ENCODE results near the gene FSD1.
"Not testable (repeated sequence)": the region's sequence is repeated elsewhere in the genome, so short reads cannot be mapped to it uniquely, and the experiment has no call there.

FSD1 gene

GRCh38 chr19:4286141-4286540, 18.3 kb upstream of the FSD1 start:
- DNase-seq = not testable (repeated sequence)

GRCh38 chr19:4288091-4288777, 16.2 kb upstream of the FSD1 start:
- no peak for DNase-seq

GRCh38 chr19:4291184-4291732, 13.1 kb upstream of the FSD1 start:
- DNase-seq = no peak

- DNase-seq = no peak
These were observed 11.9 kb upstream of the FSD1 start for GRCh38 chr19:4292515-4292914.

- DNase-seq = no peak
These were observed 10.0 kb upstream of the FSD1 start for GRCh38 chr19:4294389-4294788.

DNA sequence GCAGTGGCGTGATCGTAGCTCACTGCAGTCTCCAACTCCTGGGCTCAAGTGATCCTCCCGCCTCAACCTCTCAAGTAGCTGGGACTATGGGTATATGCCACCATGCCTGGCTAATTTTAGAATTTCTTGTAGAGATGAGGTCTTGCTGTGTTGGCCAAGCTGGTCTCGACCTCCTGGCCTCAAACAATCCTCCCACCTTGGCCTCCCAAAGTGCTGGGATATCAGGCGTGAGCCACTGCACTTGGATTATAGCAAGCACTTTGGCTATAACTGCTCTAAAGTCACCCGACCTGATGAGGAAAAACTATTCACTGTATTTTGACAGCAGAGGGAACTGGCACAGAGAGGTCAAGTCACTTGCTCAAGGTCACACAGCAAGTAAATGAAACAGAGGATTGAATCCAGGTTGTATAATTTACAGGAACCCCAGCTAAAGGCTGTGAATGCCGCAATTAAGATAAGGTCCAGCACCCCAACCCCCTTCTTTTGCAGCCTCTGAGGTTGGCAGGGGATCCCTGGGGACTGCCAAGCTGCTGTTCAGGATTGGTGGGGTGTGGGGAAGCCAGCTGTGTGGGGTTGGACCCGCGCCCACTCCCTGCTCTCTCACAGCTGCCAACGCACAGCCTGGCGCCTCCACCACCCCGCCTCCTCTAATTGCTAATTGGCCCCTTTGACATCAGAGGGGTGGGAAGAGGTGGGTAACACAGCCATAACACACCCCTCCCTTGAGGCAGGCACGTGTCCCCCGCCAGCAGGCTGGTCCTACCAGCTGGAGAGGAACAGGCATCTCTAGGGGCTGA, 8.2 kb upstream of the FSD1 start:
- DNase-seq = no peak

- DNase-seq = peak; percentile 30
These were observed 6.2 kb upstream of the FSD1 start for GRCh38 chr19:4297901-4298809.

- DNase-seq = peak; percentile 22
These were observed 5.4 kb upstream of the FSD1 start for GRCh38 chr19:4298810-4299550.

GRCh38 chr19:4300589-4300988, 3.8 kb upstream of the FSD1 start:
- no peak for DNase-seq

DNA sequence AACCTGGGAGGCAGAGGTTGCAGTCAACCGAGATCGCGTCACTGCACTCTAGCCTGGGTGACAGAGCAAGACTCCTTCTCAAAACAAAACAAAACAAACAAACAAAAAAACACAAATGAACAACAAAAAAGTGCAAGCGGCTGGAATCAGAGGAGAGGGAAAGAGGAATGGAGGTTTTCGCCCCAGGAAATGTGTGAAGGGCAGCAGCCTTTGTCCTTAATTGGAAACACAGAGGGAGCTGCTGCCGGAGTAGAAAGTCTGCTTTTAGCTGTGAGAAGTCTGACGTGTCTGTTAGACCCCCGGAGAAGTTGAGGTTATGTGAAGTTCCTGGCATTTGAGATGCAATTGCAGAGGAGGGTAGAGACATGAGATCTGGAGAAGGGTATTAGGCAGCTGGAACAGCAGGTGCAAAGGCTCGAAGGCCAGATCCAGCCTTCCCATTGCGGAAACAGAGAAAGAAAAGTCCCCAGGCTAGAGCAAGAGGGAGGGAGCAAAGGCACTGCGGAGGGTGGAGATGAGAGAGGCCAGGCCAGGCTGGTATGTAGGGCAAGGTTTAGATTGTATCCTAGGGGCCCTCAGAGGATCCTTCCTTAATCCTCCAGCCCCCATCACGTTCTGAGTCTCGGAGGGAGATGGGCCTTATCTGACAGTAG, 2.7 kb upstream of the FSD1 start:
- DNase-seq = no peak

DNA sequence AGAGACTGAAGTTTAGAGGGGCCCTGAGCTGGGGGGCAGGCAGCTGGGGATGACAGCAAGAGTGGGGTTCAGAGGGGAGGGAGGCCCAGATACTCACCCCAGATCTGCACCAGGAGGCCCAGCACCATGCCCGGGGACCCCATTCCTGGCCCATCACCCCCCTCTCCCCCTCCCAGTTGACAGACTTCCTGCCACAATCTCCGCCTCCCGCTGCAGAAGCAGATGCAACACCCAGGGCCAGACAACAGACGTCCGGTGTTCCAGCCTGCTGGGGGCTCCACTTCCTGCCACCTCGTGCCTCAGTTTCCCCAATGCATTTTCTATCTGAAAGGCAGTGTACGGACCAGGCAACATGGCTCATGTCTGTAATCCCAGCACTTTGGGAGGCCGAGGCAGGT, 2.2 kb upstream of the FSD1 start, which contains the start of gene TMIGD2:
Gene TMIGD2, minus strand, starts transcription at position 147 of the 398 bp plus-strand sequence. Its CDS starts 4 bp downstream, at position 143.
- no peak for DNase-seq

- DNase-seq = no peak
These were observed 420 bp upstream of the FSD1 start for GRCh38 chr19:4303819-4304537.

- DNase-seq = no peak
These were observed 837 bp downstream of the FSD1 start for GRCh38 chr19:4305257-4305612.

GRCh38 chr19:4305659-4306058, 1.3 kb downstream of the FSD1 start:
- DNase-seq = no peak

- no peak for DNase-seq
These were observed 6.1 kb downstream of the FSD1 start for GRCh38 chr19:4310247-4311121.

DNA sequence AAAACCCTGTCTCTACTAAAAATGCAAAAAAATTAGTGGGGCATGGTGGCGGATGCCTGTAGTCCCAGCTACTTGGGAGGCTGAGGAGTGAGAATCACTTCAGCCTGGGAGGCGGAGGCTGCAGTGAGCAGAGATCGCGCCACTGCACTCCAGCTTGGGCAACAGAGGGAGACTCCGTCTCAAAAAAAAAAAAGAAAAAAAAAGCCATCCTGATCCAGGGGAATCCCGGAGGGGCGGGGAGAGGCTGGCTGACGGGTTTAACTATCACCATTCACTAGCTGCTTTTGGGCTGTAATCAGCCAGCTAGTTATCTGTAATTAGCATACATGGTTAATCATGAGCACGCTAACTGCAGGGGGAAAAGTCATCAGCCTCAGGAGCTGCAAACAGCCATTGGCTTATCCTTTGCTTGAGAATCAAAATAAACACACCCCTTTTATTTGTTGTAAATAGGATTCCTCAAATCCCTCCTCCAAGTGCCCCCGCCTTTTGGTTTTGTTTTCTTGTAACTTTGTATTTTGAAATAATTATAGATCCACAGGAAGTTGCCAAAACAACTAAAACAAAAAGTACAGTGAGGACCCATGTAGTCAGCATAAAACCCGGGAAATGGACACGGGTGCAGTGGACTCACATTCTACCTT, 9.6 kb downstream of the FSD1 start:
- DNase-seq = no peak

- no peak for DNase-seq
These were observed 12.6 kb downstream of the FSD1 start for GRCh38 chr19:4316956-4317355.

DNA sequence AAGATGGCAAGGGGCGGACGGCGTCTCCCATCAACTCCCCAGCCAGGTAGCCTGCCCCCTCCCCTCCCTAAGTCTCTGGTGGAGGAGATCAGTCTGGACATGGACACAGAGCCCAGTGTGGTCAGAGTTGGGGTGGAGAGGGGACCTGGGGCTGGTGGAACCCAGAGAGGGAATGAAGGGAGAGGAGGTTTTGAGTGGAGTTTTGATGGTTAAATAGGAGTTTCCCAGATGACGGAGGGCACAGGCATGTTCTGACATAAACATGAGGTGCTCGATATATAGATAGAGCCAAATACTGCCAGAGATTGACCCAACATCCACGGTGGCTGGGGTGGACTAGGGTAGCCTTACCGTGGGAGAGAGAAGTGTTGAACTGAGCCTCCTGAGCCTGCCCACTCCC, 14.1 kb downstream of the FSD1 start:
- DNase-seq = no peak

DNA sequence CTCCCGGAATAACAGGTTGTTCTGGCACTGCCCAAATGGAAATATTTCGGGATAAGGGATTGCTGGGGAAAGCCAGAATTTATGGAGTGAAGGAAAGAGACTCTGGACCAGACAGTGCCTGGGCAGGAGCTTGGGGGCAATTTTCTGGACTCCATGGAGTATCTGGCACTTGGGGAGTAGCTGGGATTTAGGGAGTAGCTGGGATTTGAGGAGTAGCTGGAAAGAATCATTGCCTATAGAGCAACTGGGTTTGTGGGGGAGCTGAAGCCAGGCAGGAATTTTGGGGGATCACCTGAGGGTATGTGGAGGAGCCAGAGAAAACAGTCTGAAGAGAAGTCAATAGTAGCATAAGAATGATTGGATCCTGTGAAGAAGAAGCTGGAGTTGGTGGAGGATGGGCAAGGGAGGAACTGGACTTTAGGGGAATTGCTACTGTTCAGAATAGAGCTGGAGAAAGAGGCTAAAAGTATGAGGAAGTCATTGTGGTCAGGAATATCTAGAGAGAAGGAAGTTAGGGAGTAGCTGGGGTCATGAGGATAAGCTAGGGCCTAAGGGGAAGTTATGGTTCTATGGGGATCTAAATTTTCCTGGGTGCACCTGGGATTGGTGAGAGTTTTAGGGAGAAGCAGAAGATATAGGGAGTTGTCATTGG, 14.8 kb downstream of the FSD1 start:
- DNase-seq = no peak
